CD4-positive, alpha-beta memory T cell (primary cell): Measurements from ENCODE around the gene NFE2L1. TPM values are rescaled to one million over a fixed set of nuclear protein-coding genes. Genes with fewer than 3 reads are reported as not detected.
A peak's percentile ranks its signal among the peaks of the same experiment; 100 is the strongest.

Experiments
- CTCF ChIA-PET: fragments of 350-600 bp; sonication (Branson Sonifier 250); formaldehyde crosslinking; loops from one replicate; lab custom pipeline; 2021; ENCODE audit warnings: inconsistent platforms; ENCODE audit not compliant: partially characterized antibody; lab: Charles Lee
- POLR2A ChIA-PET: fragments of 350-600 bp; sonication (Branson Sonifier 250); formaldehyde crosslinking; loops from one replicate; lab custom pipeline; 2021; ENCODE audit not compliant: partially characterized antibody; lab: Charles Lee
- DNase-seq, 5 donors: peaks; one replicate each; pipeline versions ENCODE4 v3.0.0 to v3.0.0-alpha.2; 2020 to 2022; ENCODE audit warnings: mixed read lengths in 1 of 5
- H3K27ac ChIP-seq: one replicate; pipeline ENCODE4 v1.7.0; 2013; ENCODE audit warnings: low read depth, low read length
- H3K27me3 ChIP-seq: 2 replicates; pipeline ENCODE4 v1.7.0; 2013; ENCODE audit warnings: mild to moderate bottlenecking, low read length, moderate library complexity; ENCODE audit not compliant: insufficient read depth
- H3K36me3 ChIP-seq: 2 replicates; pipeline ENCODE4 v1.7.0; 2013; ENCODE audit warnings: mild to moderate bottlenecking, low read length, moderate library complexity; ENCODE audit not compliant: insufficient read depth
- H3K4me1 ChIP-seq: 2 replicates; pipeline ENCODE4 v1.7.0; 2013; ENCODE audit warnings: mild to moderate bottlenecking, low read length, moderate library complexity; ENCODE audit not compliant: insufficient read depth
- H3K4me3 ChIP-seq, 2 donors: one replicate each; pipeline ENCODE4 v1.7.0; 2013; ENCODE audit warnings: low read length in 2 of 2, mild to moderate bottlenecking in 1 of 2
- H3K9me3 ChIP-seq, 2 donors: one replicate each; pipeline ENCODE4 v1.7.0; 2013; ENCODE audit warnings: low read length in 2 of 2, control low read depth in 1 of 2; ENCODE audit not compliant: control insufficient read depth in 1 of 2
- H3K27ac Mint-ChIP-seq, 7 donors: one replicate each; pipeline ENCODE4 v1.8.0; 2020 to 2021; ENCODE audit warnings: mixed read lengths in 7 of 7, mild to moderate bottlenecking in 6 of 7, inconsistent platforms in 3 of 7, moderate library complexity in 3 of 7
- H3K27me3 Mint-ChIP-seq, 2 donors: one replicate each; pipeline ENCODE4 v1.8.0; 2020 to 2021; ENCODE audit warnings: mixed read lengths in 2 of 2
- H3K36me3 Mint-ChIP-seq, 2 donors: one replicate each; pipeline ENCODE4 v1.8.0; 2020 to 2021; ENCODE audit warnings: mixed read lengths in 2 of 2, inconsistent platforms in 1 of 2, mild to moderate bottlenecking in 1 of 2
- H3K4me1 Mint-ChIP-seq, 4 donors: one replicate each; pipeline ENCODE4 v1.8.0; 2020 to 2021; ENCODE audit warnings: mixed read lengths in 4 of 4, mild to moderate bottlenecking in 1 of 4
- H3K4me3 Mint-ChIP-seq, 8 donors: one replicate each; pipeline ENCODE4 v1.8.0; 2020 to 2021; ENCODE audit warnings: mixed read lengths in 8 of 8, mild to moderate bottlenecking in 7 of 8, moderate library complexity in 6 of 8, inconsistent platforms in 3 of 8
- H3K9me3 Mint-ChIP-seq, 8 donors: one replicate each; pipeline ENCODE4 v1.8.0; 2020 to 2021; ENCODE audit warnings: mixed read lengths in 8 of 8, mild to moderate bottlenecking in 5 of 8, inconsistent platforms in 3 of 8, moderate library complexity in 1 of 8
- intact Hi-C: fragments of 100-400 bp; cut with micrococcal nuclease; formaldehyde crosslinking; loops from one replicate; pipeline ENCODE4 v1.15.1; 2023
- polyA plus RNA-seq, 2 donors: library from polyadenylated mRNA; unstranded; fragments of 300-500 nt; fragmentation: Illumina TruSeq; gene quantifications; one replicate each; pipeline ENCODE4 v1.2.3, GENCODE V29; 2021
- total RNA-seq, 2 experiments: library from RNA; stranded (reverse); gene quantifications; one replicate each; pipeline ENCODE4 v1.2.3, GENCODE V29; 2021

Gene NFE2L1
- total and polyA plus RNA-seq, 4 experiments from 2014 or later = 2.9 to 62.5 (median 34.8) TPM

DNA sequence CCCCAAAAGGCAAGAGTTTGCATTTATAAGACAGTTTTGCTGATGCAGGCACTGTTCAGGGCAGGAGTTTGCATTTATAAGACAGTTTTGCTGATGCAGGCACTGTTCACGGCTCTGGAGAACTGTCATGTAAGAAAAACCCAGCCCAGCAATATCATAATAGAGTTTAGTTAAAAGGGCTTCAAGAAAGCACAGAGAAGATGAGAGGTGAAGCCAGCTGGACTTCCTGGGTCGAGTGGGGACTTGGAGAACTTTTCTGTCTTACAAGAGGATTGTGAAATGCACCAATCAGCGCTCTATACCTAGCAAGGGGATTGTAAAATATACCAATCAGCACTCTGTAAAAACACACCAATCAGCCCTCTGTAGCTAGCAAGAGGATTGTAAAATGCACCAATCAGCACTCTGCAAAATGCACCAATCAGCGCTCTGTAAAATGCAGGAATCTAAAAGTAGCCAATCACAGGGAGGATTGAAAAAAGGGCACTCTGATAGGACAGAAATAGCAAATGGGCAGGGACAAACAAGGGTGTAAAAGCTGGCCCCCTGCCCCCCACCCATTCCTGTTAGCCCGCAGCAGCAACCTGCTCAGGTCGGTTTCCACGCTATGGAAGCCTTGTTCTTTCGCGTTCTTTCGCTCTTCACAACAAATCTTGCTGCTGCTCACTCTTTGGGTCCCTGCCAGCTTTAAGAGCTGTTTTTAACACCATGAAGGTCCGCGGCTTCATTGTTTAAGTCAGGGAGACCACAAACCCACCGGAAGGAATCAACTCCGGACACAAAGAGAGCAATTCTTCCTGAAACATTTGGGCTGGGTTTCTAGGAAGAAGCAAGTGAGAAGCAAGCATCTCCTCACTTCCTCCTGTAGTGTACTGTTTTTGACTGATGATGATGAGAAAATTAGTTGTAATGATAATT is 54.9 kb downstream of the NFE2L1 start:
- DNase-seq = peak in 3 of 5 donors; percentile 26 to 44 (median 30)
- H3K9me3 Mint-ChIP-seq = peaks cover 0 to 9% (median 0%) of the 10 kb centered on the region in 8 donors
- Histone ChIP-seq H3K27me3 (no peaks in the 10 kb centered on the region), H3K4me3 (no peak overlapping the region), H3K9me3 (no peaks in the 10 kb centered on the region), H3K36me3 (no peaks in the 10 kb centered on the region), H3K4me1 (peaks cover 20% of the 10 kb centered on the region), H3K27ac (no peak overlapping the region)
- ChIA-PET CTCF (interaction anchor here (1.5 kb wide), 1 partner anchor 32 kb away, joined by 3 read pairs; no protein-coding TSS in a partner anchor), POLR2A (interaction anchor here (1.0 kb wide), 1 partner anchor 9 kb away, joined by 3 read pairs; no protein-coding TSS in a partner anchor)
- peak overlapping the region; percentile 32 to 87 (median 56) for H3K4me3 Mint-ChIP-seq
- intact Hi-C loops = loop anchor here (10.0 kb wide), 1 partner anchor 342 kb away; no protein-coding TSS in a partner anchor
- H3K27ac Mint-ChIP-seq = peak overlapping the region in 2 of 7 donors; percentile 35 to 88
- peaks cover 0 to 18% of the 10 kb centered on the region in 2 donors for H3K36me3 Mint-ChIP-seq
- H3K4me1 Mint-ChIP-seq = peaks cover 25 to 59% (median 39%) of the 10 kb centered on the region in 4 donors
- no peaks in the 10 kb centered on the region for H3K27me3 Mint-ChIP-seq

GRCh38 chr17:48104440-48104839 is 56.3 kb downstream of the NFE2L1 start:
- H3K27me3 Mint-ChIP-seq = no peaks in the 10 kb centered on the region
- H3K36me3 Mint-ChIP-seq = peaks cover 0 to 18% of the 10 kb centered on the region in 2 donors
- peaks cover 0 to 9% (median 0%) of the 10 kb centered on the region in 8 donors for H3K9me3 Mint-ChIP-seq
- DNase-seq = no peak
- peaks cover 29 to 68% (median 48%) of the 10 kb centered on the region in 4 donors for H3K4me1 Mint-ChIP-seq
- Histone ChIP-seq H3K27me3 (no peaks in the 10 kb centered on the region), H3K36me3 (no peaks in the 10 kb centered on the region), H3K4me1 (peaks cover 31% of the 10 kb centered on the region), H3K27ac (no peak overlapping the region), H3K4me3 (no peak overlapping the region), H3K9me3 (no peaks in the 10 kb centered on the region)
- intact Hi-C loops = loop anchor here (10.0 kb wide), 1 partner anchor 340 kb away; no protein-coding TSS in a partner anchor
- POLR2A ChIA-PET = interaction anchor here (1.0 kb wide), 1 partner anchor 57 kb away, joined by 3 read pairs; no protein-coding TSS in a partner anchor
- peak overlapping the region in 3 of 8 donors; percentile 3 to 23 (median 5) for H3K4me3 Mint-ChIP-seq
- H3K27ac Mint-ChIP-seq = peak overlapping the region in 3 of 7 donors; percentile 17 to 86 (median 33)
- CTCF ChIA-PET = no interaction called here

DNA sequence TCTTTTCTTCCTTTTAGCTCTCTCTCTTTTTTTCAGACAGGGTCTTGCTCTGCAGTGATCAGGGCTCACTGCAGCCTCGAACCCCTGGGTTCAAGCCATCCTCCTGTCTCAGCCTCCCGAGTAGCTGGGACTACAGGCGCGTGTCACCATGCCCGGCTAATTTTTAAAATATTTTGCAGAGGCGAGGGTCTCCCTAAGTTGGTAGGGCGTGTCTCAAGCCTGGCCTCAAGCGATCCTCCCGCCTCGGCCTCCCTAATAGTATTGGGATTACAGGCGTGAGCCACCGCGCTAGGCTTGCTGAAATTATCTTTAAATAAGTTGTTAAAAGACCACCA is 58.6 kb downstream of the NFE2L1 start:
- Mint-ChIP-seq H3K4me1 (peaks cover 34 to 68% (median 51%) of the 10 kb centered on the region in 4 donors), H3K27ac (peak overlapping the region; percentile 82 to 96 (median 94)), H3K9me3 (peaks cover 0 to 6% (median 0%) of the 10 kb centered on the region in 8 donors), H3K36me3 (peaks cover 0 to 14% of the 10 kb centered on the region in 2 donors), H3K27me3 (no peaks in the 10 kb centered on the region), H3K4me3 (peak overlapping the region; percentile 92 to 99 (median 97))
- Histone ChIP-seq H3K9me3 (no peaks in the 10 kb centered on the region), H3K27me3 (no peaks in the 10 kb centered on the region), H3K4me3 (peak overlapping the region; percentile 83 to 98), H3K27ac (peak overlapping the region; percentile 85), H3K36me3 (no peaks in the 10 kb centered on the region), H3K4me1 (peaks cover 40% of the 10 kb centered on the region)
- intact Hi-C loops = loop anchor here (1.0 to 10.0 kb wide), 3 partner anchors 58 to 338 kb away; partner anchors contain the start of genes NFE2L1 and SP2
- ChIA-PET POLR2A (interaction anchor here (0.8 to 3.2 kb wide), 6 partner anchors 9 to 211 kb away, joined by 3 to 23 read pairs (median 5); partner anchors contain the start of genes CDK5RAP3, NFE2L1 and SP2), CTCF (interaction anchor here (1.2 to 3.2 kb wide), 7 partner anchors 9 to 160 kb away, joined by 3 to 20 read pairs (median 4); no protein-coding TSS in a partner anchor)
- DNase-seq = no peak

DNA sequence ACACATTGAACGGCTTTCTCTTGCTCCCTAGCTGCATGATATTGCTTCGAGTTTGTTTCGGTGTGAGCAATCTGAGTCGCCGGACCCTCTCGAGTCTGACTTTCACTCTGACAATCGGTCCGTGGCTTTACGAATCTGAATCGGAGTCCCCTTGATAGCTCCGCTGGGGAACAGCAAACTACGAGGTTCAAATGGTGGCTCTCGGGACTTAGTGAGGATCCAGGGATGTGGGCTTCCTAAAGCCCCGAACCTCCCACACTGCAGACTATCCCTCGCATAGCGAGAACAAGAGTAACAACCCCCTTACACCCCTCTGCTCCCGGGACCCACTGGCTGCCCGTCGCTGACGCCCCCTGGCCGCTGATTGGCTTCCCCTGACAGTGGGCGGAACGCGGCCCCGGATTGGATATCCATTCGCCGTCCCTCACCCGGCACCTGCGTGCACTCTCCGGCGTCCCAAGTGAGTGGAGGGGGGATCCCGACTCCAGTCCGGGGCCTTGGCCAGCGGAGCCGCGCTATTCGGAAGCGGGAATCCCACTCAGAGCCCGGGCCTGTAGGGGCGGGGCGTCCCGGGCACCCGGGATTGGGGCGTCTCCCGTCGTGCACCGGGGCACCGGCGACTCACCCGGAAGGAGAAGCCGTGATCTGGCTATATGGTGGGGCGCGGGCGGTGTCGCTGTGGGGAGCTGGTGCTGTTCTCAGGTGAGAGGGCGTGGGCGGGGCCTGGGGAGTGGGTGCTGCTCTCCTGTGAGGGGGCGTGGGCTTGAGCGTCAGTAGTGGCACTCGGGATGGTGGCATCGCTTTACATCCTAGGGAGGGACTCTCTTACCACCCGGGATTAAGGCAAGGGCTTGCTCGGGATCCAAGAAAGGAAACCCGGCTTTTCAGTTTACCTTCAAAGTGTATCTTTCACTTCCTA is 59.2 kb downstream of the NFE2L1 start, which contains the start of gene SNX11:
Gene SNX11, plus strand, starts transcription at position 630 of the 919 bp plus-strand sequence. CDS start 4,278 bp downstream, outside the sequence.
- H3K27ac ChIP-seq = peak within 1 kb of the TSS; percentile 85
- intact Hi-C loops = loop anchor here (1.0 to 10.0 kb wide), 3 partner anchors 59 to 337 kb away; partner anchors contain the start of genes NFE2L1 and SP2
- H3K36me3 ChIP-seq = no peaks in the 10 kb centered on the region
- H3K36me3 Mint-ChIP-seq = peaks cover 0 to 14% of the 10 kb centered on the region in 2 donors
- peak within 1 kb of the TSS; percentile 83 to 98 for H3K4me3 ChIP-seq
- CTCF ChIA-PET = interaction anchor here (0.7 to 3.2 kb wide), 13 partner anchors 10 to 486 kb away, joined by 3 to 20 read pairs (median 3); partner anchors contain the start of gene HOXB5
- no peaks in the 10 kb centered on the region for H3K9me3 ChIP-seq
- POLR2A ChIA-PET = interaction anchor here (0.6 to 3.2 kb wide), 13 partner anchors 9 to 802 kb away, joined by 3 to 23 read pairs (median 3); partner anchors contain the start of genes CDK5RAP3, NFE2L1, PNPO and SP2
- peaks cover 0 to 6% (median 0%) of the 10 kb centered on the region in 8 donors for H3K9me3 Mint-ChIP-seq
- no peaks in the 10 kb centered on the region for H3K27me3 ChIP-seq
- H3K4me1 Mint-ChIP-seq = peaks cover 36 to 68% (median 51%) of the 10 kb centered on the region in 4 donors
- peak within 1 kb of the TSS; percentile 92 to 99 (median 97) for H3K4me3 Mint-ChIP-seq
- peaks cover 47% of the 10 kb centered on the region for H3K4me1 ChIP-seq
- no peaks in the 10 kb centered on the region for H3K27me3 Mint-ChIP-seq
- DNase-seq = peak; percentile 93 to 98 (median 95)
- H3K27ac Mint-ChIP-seq = peak within 1 kb of the TSS; percentile 82 to 96 (median 94)

DNA sequence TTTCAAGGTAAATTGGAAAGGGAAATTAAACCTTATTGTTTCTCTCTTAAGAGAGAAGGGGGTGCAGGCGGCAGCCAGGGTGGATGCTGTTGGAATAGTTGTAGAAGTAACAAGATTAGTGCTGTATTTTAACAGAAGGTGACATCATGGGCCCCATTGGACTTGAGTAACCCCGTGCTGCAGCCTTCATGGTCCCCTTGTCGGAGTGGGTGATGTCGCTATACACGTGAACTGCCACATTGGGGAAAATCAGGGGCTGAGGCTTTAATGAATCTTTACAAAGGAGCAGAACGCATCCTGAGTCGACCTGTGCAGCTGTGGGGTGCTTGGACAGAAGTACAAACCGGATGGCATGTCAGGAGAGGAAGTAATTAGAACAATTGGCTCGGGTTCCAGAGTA is 62.6 kb downstream of the NFE2L1 start:
- CTCF ChIA-PET = interaction anchor here (3.2 kb wide), 1 partner anchor 31 kb away, joined by 14 read pairs; no protein-coding TSS in a partner anchor
- intact Hi-C loops = no loop called here
- H3K27ac Mint-ChIP-seq = peak overlapping the region; percentile 59 to 86 (median 69)

More for the DNA sequence above, 62.6 kb downstream of the NFE2L1 start:
- H3K36me3 Mint-ChIP-seq = peaks cover 0 to 20% of the 10 kb centered on the region in 2 donors
- Histone ChIP-seq H3K9me3 (no peaks in the 10 kb centered on the region), H3K27ac (no peak overlapping the region), H3K4me1 (peaks cover 55% of the 10 kb centered on the region), H3K27me3 (no peaks in the 10 kb centered on the region), H3K4me3 (no peak overlapping the region), H3K36me3 (no peaks in the 10 kb centered on the region)
- H3K27me3 Mint-ChIP-seq = no peaks in the 10 kb centered on the region
- H3K4me3 Mint-ChIP-seq = peak overlapping the region in 2 of 8 donors; percentile 35 to 73
- POLR2A ChIA-PET = interaction anchor here (2.8 kb wide), 1 partner anchor 10 kb away, joined by 20 read pairs; the partner anchor contains the start of gene CBX1
- no peak for DNase-seq
- H3K4me1 Mint-ChIP-seq = peaks cover 36 to 61% (median 50%) of the 10 kb centered on the region in 4 donors
- H3K9me3 Mint-ChIP-seq = peaks cover 0 to 6% (median 0%) of the 10 kb centered on the region in 8 donors
